H1 (cell line): Measurements from ENCODE around the gene PTGDR2. TPM values are rescaled to one million over a fixed set of nuclear protein-coding genes. Genes with fewer than 3 reads are reported as not detected.

Experiments used
- CTCF ChIA-PET: fragments of 300-600 bp; sonication (Branson Sonifier 250); formaldehyde crosslinking; loops from one replicate; lab custom pipeline; 2021; ENCODE audit not compliant: partially characterized antibody; lab: Charles Lee
- POLR2A ChIA-PET: fragments of 300-600 bp; sonication (Branson Sonifier 250); formaldehyde crosslinking; loops from one replicate; lab custom pipeline; 2021; ENCODE audit warnings: inconsistent platforms; ENCODE audit not compliant: partially characterized antibody; lab: Charles Lee
- DNase-seq, 2 experiments: peaks; one replicate each; pipeline versions ENCODE4 v3.0.0 to v3.0.0-alpha.2; 2010 to 2022; ENCODE audit warnings: low spot score in 2 of 2, low read depth in 1 of 2, mixed read lengths in 1 of 2
- FAIRE-seq: peaks from 2 replicates; lab custom pipeline; 2011; peaks lifted over from hg19 to GRCh38; lab: Jason Lieb, UNC
- H2AFZ ChIP-seq: 2 replicates; pipeline ENCODE4 v1.8.1; 2012; ENCODE audit warnings: low read length, inconsistent platforms
- H2AK5ac ChIP-seq: 2 replicates; pipeline ENCODE4 v1.6.1; 2013; ENCODE audit warnings: low read depth, low read length
- H2BK120ac ChIP-seq: replicated peaks from 2 replicates; pipeline ENCODE3; 2013; ENCODE audit warnings: low read depth, low read length, inconsistent platforms
- H2BK12ac ChIP-seq: 2 replicates; pipeline ENCODE4 v1.6.1; 2013; ENCODE audit warnings: low read depth, low read length
- H2BK15ac ChIP-seq: 2 replicates; pipeline ENCODE4 v1.6.1; 2013; ENCODE audit warnings: low read length
- H2BK20ac ChIP-seq: 2 replicates; pipeline ENCODE4 v1.6.1; 2013; ENCODE audit warnings: low read length
- H2BK5ac ChIP-seq: 2 replicates; pipeline ENCODE4 v1.6.1; 2013; ENCODE audit warnings: low read depth, low read length
- H3K14ac ChIP-seq: 2 replicates; pipeline ENCODE4 v1.6.1; 2013; ENCODE audit warnings: inconsistent platforms; ENCODE audit not compliant: insufficient read length
- H3K18ac ChIP-seq: 2 replicates; pipeline ENCODE4 v1.6.1; 2013; ENCODE audit warnings: low read length; ENCODE audit errors: extremely low read depth
- H3K23ac ChIP-seq: 2 replicates; pipeline ENCODE4 v1.6.1; 2013; ENCODE audit warnings: inconsistent platforms; ENCODE audit not compliant: insufficient read length
- H3K23me2 ChIP-seq: 2 replicates; pipeline ENCODE4 v1.6.1; 2013; ENCODE audit warnings: low read depth, low read length
- H3K27ac ChIP-seq: 2 replicates; pipeline ENCODE4 v1.6.1; 2011; ENCODE audit warnings: low read depth, low read length, inconsistent platforms
- H3K27me3 ChIP-seq, 4 experiments: replicated peaks in 1 of 4; 1 replicate in 1 of 4; 2 replicates in 3 of 4; pipeline versions ENCODE4 v1.6.1 to v1.8.1; 2011 to 2013; ENCODE audit warnings: low read length in 3 of 4, mild to moderate bottlenecking in 3 of 4, inconsistent platforms in 2 of 4, mixed read lengths in 2 of 4, moderate library complexity in 1 of 4; ENCODE audit not compliant: control insufficient read depth in 3 of 4, insufficient read depth in 3 of 4; ENCODE audit errors: extremely low read depth in 1 of 4
- H3K36me3 ChIP-seq, 4 experiments: 2 replicates each; pipeline versions ENCODE4 v1.6.1 to v1.8.1; 2011 to 2013; ENCODE audit warnings: mild to moderate bottlenecking in 4 of 4, low read length in 3 of 4, moderate library complexity in 2 of 4, control low read depth in 1 of 4, inconsistent platforms in 1 of 4; ENCODE audit not compliant: insufficient read depth in 4 of 4, control insufficient read depth in 2 of 4
- H3K4ac ChIP-seq: replicated peaks from 2 replicates; pipeline ENCODE3; 2013; ENCODE audit warnings: low read length, low read depth, mixed read lengths, inconsistent platforms; ENCODE audit not compliant: insufficient read length
- H3K4me1 ChIP-seq, 4 experiments: replicated peaks in 1 of 4; 1 replicate in 1 of 4; 2 replicates in 3 of 4; pipeline versions ENCODE4 v1.6.1 to v1.8.1; 2011 to 2013; ENCODE audit warnings: low read length in 3 of 4, inconsistent platforms in 2 of 4, mixed read lengths in 1 of 4; ENCODE audit not compliant: insufficient read depth in 4 of 4, control insufficient read depth in 3 of 4
- H3K4me2 ChIP-seq, 2 experiments: 2 replicates each; pipeline versions ENCODE4 v1.6.1 to v1.8.1; 2011 to 2013; ENCODE audit warnings: low read depth in 2 of 2, low read length in 2 of 2, control low read depth in 1 of 2, inconsistent platforms in 1 of 2, mild to moderate bottlenecking in 1 of 2; ENCODE audit not compliant: insufficient read depth in 1 of 2
- H3K4me3 ChIP-seq, 4 experiments: fragments of 200-600, 300-600 bp in 1 of 4; sonication (generic), shearing (Covaris generic), sonication (Bioruptor Twin) in 1 of 4; 2 replicates each; pipeline versions ENCODE4 v1.5.1 to v1.8.1; 2011 to 2016; ENCODE audit warnings: low read length in 4 of 4, low read depth in 3 of 4, control low read depth in 2 of 4, inconsistent platforms in 2 of 4, mild to moderate bottlenecking in 2 of 4, mixed read lengths in 1 of 4, moderate library complexity in 1 of 4; ENCODE audit not compliant: insufficient read depth in 2 of 4; ENCODE audit errors: extremely low read depth in 1 of 4
- H3K56ac ChIP-seq: replicated peaks from 2 replicates; pipeline ENCODE3; 2013; ENCODE audit warnings: low read depth, mild to moderate bottlenecking, mixed read lengths, low read length, inconsistent platforms; ENCODE audit not compliant: insufficient read length
- H3K79me1 ChIP-seq: 2 replicates; pipeline ENCODE4 v1.6.1; 2013; ENCODE audit warnings: low read depth, low read length, control low read depth
- H3K79me2 ChIP-seq, 2 experiments: 2 replicates each; pipeline versions ENCODE4 v1.6.1 to v1.8.1; 2012 to 2013; ENCODE audit warnings: low read length in 2 of 2, mild to moderate bottlenecking in 2 of 2, inconsistent platforms in 1 of 2; ENCODE audit not compliant: insufficient read depth in 2 of 2, control insufficient read depth in 1 of 2
- H3K9ac ChIP-seq, 4 experiments: replicated peaks in 1 of 4; 1 replicate in 1 of 4; 2 replicates in 3 of 4; pipeline versions ENCODE4 v1.6.1 to v1.8.1; 2011 to 2013; ENCODE audit warnings: low read depth in 3 of 4, low read length in 3 of 4, control low read depth in 2 of 4, mild to moderate bottlenecking in 2 of 4, moderate library complexity in 2 of 4, inconsistent platforms in 1 of 4; ENCODE audit errors: extremely low read depth in 1 of 4
- H3K9me3 ChIP-seq, 2 experiments: 2 replicates each; pipeline versions ENCODE4 v1.6.1 to v1.8.1; 2012 to 2013; ENCODE audit warnings: mild to moderate bottlenecking in 2 of 2, moderate library complexity in 2 of 2, control low read depth in 1 of 2, inconsistent platforms in 1 of 2, low read depth in 1 of 2, low read length in 1 of 2, mixed read lengths in 1 of 2; ENCODE audit not compliant: insufficient read depth in 2 of 2
- H4K20me1 ChIP-seq, 2 experiments: replicated peaks in 1 of 2; 2 replicates each; pipeline versions ENCODE3 to v1.8.1; 2011 to 2013; ENCODE audit warnings: inconsistent platforms in 2 of 2, low read length in 2 of 2, mild to moderate bottlenecking in 1 of 2; ENCODE audit not compliant: insufficient read depth in 2 of 2, control insufficient read depth in 1 of 2
- H4K5ac ChIP-seq: 2 replicates; pipeline ENCODE4 v1.6.1; 2013; ENCODE audit warnings: low read length, low read depth, mixed read lengths, inconsistent platforms; ENCODE audit not compliant: insufficient read length
- H4K8ac ChIP-seq: 2 replicates; pipeline ENCODE4 v1.8.0; 2013; ENCODE audit warnings: mild to moderate bottlenecking, moderate library complexity, low read length, inconsistent platforms; ENCODE audit not compliant: insufficient read depth; ENCODE audit errors: extremely low read depth
- H4K91ac ChIP-seq: replicated peaks from 2 replicates; pipeline ENCODE3; 2013; ENCODE audit warnings: low read length, mixed read lengths, inconsistent platforms; ENCODE audit not compliant: insufficient read length
- ATF3 ChIP-seq: IDR thresholded peaks from 2 replicates; pipeline ENCODE4 v1.6.1; 2011; ENCODE audit warnings: low read depth, mild to moderate bottlenecking, low read length; ENCODE audit not compliant: insufficient read depth
- BACH1 ChIP-seq: IDR thresholded peaks from 2 replicates; pipeline ENCODE4 v1.6.1; 2012; ENCODE audit warnings: low read length, improper control_type of control experiment
- CEBPB ChIP-seq: IDR thresholded peaks from 2 replicates; pipeline ENCODE4 v1.6.1; 2012; ENCODE audit warnings: low read depth, low read length
- EGR1 ChIP-seq: IDR thresholded peaks from 2 replicates; pipeline ENCODE4 v1.6.1; 2011; ENCODE audit warnings: low read depth, low read length, borderline replicate concordance
- HDAC2 ChIP-seq, 2 experiments: fragments of 300-600 bp in 1 of 2; sonication (generic) in 1 of 2; IDR thresholded peaks; 2 replicates each; pipeline ENCODE4 v1.6.1; 2011 to 2012; ENCODE audit warnings: low read depth in 2 of 2, low read length in 2 of 2, mild to moderate bottlenecking in 2 of 2, moderate library complexity in 2 of 2, borderline replicate concordance in 1 of 2, inconsistent platforms in 1 of 2
- HDAC6 ChIP-seq: IDR thresholded peaks from one replicate; pipeline ENCODE4 v1.7.1; 2012; ENCODE audit warnings: low read depth, mild to moderate bottlenecking, inconsistent platforms, low read length, moderate library complexity
- KDM4A ChIP-seq: IDR thresholded peaks from one replicate; pipeline ENCODE4 v1.7.1; 2012; ENCODE audit warnings: low read depth, mild to moderate bottlenecking, moderate library complexity, low read length, inconsistent platforms; ENCODE audit not compliant: severe bottlenecking
- RAD21 ChIP-seq, 2 experiments: IDR thresholded peaks in 1 of 2; conservative IDR thresholded peaks in 1 of 2; 2 replicates each; pipeline ENCODE4 v1.6.1; 2011; ENCODE audit warnings: low read depth in 2 of 2, low read length in 2 of 2, improper control_type of control experiment in 1 of 2, inconsistent platforms in 1 of 2, mild to moderate bottlenecking in 1 of 2, moderate library complexity in 1 of 2
- RBBP5 ChIP-seq: IDR thresholded peaks from 2 replicates; pipeline ENCODE4 v1.7.1; 2012; ENCODE audit warnings: low read depth, mild to moderate bottlenecking, inconsistent platforms, low read length, moderate library complexity, borderline replicate concordance
- RNF2 ChIP-seq: fragments of 200-900, 300-1000 bp; sonication (generic); IDR thresholded peaks from 2 replicates; pipeline ENCODE4 v1.7.1; 2016; ENCODE audit warnings: borderline replicate concordance, low read depth, mild to moderate bottlenecking, antibody characterized with exemption, low read length; ENCODE audit not compliant: poor library complexity, severe bottlenecking; ENCODE audit errors: missing control alignments
- WGBS, 2 experiments: shearing (Covaris generic) in 1 of 2; methylation state at CpG; one replicate each; pipeline versions ENCODE4 v1.1.6 to v1.1.7; 2013 to 2015; ENCODE audit warnings: low lambda C conversion rate in 2 of 2, mixed read lengths in 2 of 2, inconsistent platforms in 1 of 2, low coverage in 1 of 2, missing lambda C conversion rate in 1 of 2; ENCODE audit not compliant: insufficient replicate concordance in 2 of 2, insufficient coverage in 1 of 2, insufficient read length in 1 of 2; ENCODE audit errors: extremely low coverage in 1 of 2, missing lambda C conversion rate in 1 of 2; 5-methylcytosine and 5-hydroxymethylcytosine counted together
- polyA plus RNA-seq, 7 experiments: library from polyadenylated mRNA; depleted of rRNA in 3 of 7; stranded (reverse) in 5 of 7; unstranded in 2 of 7; fragments of >200 nt in 5 of 7; fragments of 200-250 nt in 2 of 7; gene quantifications; 1 replicate in 5 of 7; 2 replicates in 1 of 7; 4 replicates in 1 of 7; pipeline versions ENCODE4 v1.2.1 to v1.2.3, GENCODE V29; 2011 to 2013; ENCODE audit warnings: missing spikeins in 2 of 7, mixed read lengths in 2 of 7
- total RNA-seq: library from RNA; stranded (reverse); fragmentation: NEBNext Ultra II Directional; extraction: Animal tissue kit (Norgen Biotek cat#: 25700); gene quantifications from 2 replicates; pipeline ENCODE4 v1.2.1, GENCODE V29; 2021

The PTGDR2 gene
- total and polyA plus RNA-seq, 2 of the 8 experiments (the other 6 are each of a cell fraction or from before 2014, with no cell fraction given): 0.20 TPM; not detected in 1

- H3K56ac ChIP-seq: no peak overlapping the region
- H2BK5ac ChIP-seq: no peak overlapping the region
- H3K4me2 ChIP-seq: no peak overlapping the region
- H3K9ac ChIP-seq: no peak overlapping the region
- no peak overlapping the region for H3K14ac ChIP-seq
- ChIA-PET CTCF (interaction anchor here (1.2 to 9.5 kb wide), 5 partner anchors 13 to 101 kb away, joined by 4 to 52 read pairs (median 13); no protein-coding TSS in a partner anchor), POLR2A (interaction anchor here (0.8 to 1.9 kb wide), 5 partner anchors 12 to 37 kb away, joined by 3 to 6 read pairs (median 4); no protein-coding TSS in a partner anchor)
- H4K20me1 ChIP-seq: no peaks in the 10 kb centered on the region
- H3K9me3 ChIP-seq: no peaks in the 10 kb centered on the region
- H3K27me3 ChIP-seq: no peaks in the 10 kb centered on the region
- H3K18ac ChIP-seq: no peak overlapping the region
- no peak overlapping the region for H3K4ac ChIP-seq
- H4K8ac ChIP-seq: no peak overlapping the region
- 84% methylated on average over 7 of the region's 7 CpGs; no CpG with 5 or more reads in 1 of the 2 experiments for WGBS, 2 experiments
- H2AFZ ChIP-seq: no peak overlapping the region
- no peaks in the 10 kb centered on the region for H3K79me2 ChIP-seq
- H2AK5ac ChIP-seq: no peak overlapping the region
- H3K23me2 ChIP-seq: no peaks in the 10 kb centered on the region
- TF ChIP-seq HDAC2 (IDR thresholded peaks at IDR 0.05; ENCODE audit: borderline replicate concordance in 1 of 2, low read depth in 2 of 2, low read length in 2 of 2): no peak
- no peak for TF ChIP-seq CEBPB
- TF ChIP-seq RAD21 (IDR thresholded peaks at IDR 0.05 in 1 of 2, conservative IDR thresholded peaks at IDR 0.05 in 1 of 2; ENCODE audit: low read depth in 2 of 2, low read length in 2 of 2): no peak
- TF ChIP-seq RNF2: no peak
- no peak for TF ChIP-seq ATF3
- no peak for TF ChIP-seq RBBP5
- no peak for TF ChIP-seq BACH1
- TF ChIP-seq EGR1: no peak
- no peak for TF ChIP-seq HDAC6
- TF ChIP-seq KDM4A: no peak
- H3K27ac ChIP-seq: no peak overlapping the region
- no peak overlapping the region for H2BK12ac ChIP-seq
- no peaks in the 10 kb centered on the region for H3K79me1 ChIP-seq
- no peak overlapping the region for H3K23ac ChIP-seq
- H2BK120ac ChIP-seq: no peak overlapping the region
- H3K4me3 ChIP-seq: no peak overlapping the region
- peaks cover 0 to 5% (median 0%) of the 10 kb centered on the region in 4 experiments; a peak in 2 of 8 replicates for H3K36me3 ChIP-seq
- H2BK15ac ChIP-seq: no peak overlapping the region
- H4K5ac ChIP-seq: no peak overlapping the region
- no peak overlapping the region for H4K91ac ChIP-seq
- FAIRE-seq (no peak), DNase-seq (no peak)
- peaks cover 0 to 4% (median 0%) of the 10 kb centered on the region in 4 experiments; a peak in 4 of 7 replicates for H3K4me1 ChIP-seq
- H2BK20ac ChIP-seq: no peak overlapping the region
These were observed 19.8 kb upstream of the PTGDR2 start for GRCh38 chr11:60875366-60876167.
